ENCODE results near the gene CTAGE1. TPM values are rescaled to one million over a fixed set of nuclear protein-coding genes. Genes with fewer than 3 reads are reported as not detected.

CTAGE1 gene
- total RNA-seq, 4 donors from 2014 or later, result not detected

DNA sequence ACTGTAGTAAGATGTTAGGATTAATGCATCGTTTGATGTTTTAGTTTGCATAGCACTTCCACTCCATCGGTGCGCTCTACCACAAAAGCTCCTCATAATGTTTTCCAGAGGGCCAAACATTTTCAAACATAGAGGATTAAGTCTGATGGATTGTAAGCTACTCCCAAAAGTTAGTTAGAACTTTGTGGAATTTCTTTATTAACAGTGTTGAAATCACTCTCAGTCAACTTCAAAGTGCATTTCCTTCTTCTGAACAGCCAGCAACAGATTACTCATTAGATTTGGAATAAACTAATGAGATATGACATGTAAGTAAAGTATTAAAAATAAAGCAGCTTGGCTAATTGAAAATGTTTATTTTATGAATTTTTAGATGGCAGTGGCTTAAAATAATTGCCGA lies 30.1 kb upstream of the CTAGE1 start:
- DNase-seq, result no peak
- WGBS, 2 donors, result 38% methylated on average over 4 of the region's 4 CpGs
- TF ChIP-seq, protein P1, sequence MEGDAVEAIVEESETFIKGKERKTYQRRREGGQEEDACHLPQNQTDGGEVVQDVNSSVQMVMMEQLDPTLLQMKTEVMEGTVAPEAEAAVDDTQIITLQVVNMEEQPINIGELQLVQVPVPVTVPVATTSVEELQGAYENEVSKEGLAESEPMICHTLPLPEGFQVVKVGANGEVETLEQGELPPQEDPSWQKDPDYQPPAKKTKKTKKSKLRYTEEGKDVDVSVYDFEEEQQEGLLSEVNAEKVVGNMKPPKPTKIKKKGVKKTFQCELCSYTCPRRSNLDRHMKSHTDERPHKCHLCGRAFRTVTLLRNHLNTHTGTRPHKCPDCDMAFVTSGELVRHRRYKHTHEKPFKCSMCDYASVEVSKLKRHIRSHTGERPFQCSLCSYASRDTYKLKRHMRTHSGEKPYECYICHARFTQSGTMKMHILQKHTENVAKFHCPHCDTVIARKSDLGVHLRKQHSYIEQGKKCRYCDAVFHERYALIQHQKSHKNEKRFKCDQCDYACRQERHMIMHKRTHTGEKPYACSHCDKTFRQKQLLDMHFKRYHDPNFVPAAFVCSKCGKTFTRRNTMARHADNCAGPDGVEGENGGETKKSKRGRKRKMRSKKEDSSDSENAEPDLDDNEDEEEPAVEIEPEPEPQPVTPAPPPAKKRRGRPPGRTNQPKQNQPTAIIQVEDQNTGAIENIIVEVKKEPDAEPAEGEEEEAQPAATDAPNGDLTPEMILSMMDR (IDR thresholded peaks at IDR 0.05), result no peak
- TF ChIP-seq POLR2A (IDR thresholded peaks at IDR 0.05), result no peak
- H3K9me3 ChIP-seq, result peaks cover 0 to 18% (median 15%) of the 10 kb centered on the region in 3 donors
- intact Hi-C loops (cut with DNase I), result no loop called here
- no peaks in the 10 kb centered on the region for H3K36me3 ChIP-seq
- H3K27me3 ChIP-seq, result no peaks in the 10 kb centered on the region
- H3K27ac ChIP-seq, result no peak overlapping the region
- H3K4me1 ChIP-seq, result peaks cover 0 to 6% (median 0%) of the 10 kb centered on the region in 3 donors
- H3K4me3 ChIP-seq, result no peak overlapping the region

DNA sequence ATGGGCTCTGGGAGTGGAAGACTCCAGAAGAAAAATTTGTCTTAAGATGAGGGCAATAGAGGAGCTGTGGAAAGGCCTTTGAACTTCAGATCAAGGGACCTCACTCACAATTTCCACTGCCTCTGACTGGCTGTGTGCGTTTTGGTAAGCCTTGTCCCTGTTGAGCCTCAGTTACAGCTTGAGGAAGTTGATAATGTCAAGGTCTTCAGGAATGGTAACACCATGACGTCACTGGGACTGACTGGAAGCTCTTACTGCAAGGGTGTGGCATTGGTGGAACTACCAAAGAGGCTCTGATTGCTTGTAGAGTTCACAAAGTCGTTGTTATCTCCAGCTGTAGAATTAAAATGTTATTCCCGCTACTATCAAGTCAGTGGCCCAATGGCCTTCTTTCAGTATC lies 29.2 kb upstream of the CTAGE1 start:
- intact Hi-C loops (cut with DNase I), result no loop called here
- Histone ChIP-seq H3K9me3 (peaks cover 0 to 18% (median 15%) of the 10 kb centered on the region in 3 donors), H3K4me3 (no peak overlapping the region), H3K27ac (no peak overlapping the region), H3K36me3 (no peaks in the 10 kb centered on the region), H3K4me1 (peaks cover 0 to 6% (median 0%) of the 10 kb centered on the region in 3 donors), H3K27me3 (no peaks in the 10 kb centered on the region)
- 78 to 79% methylated on average over 4 of the region's 4 CpGs for WGBS, 2 donors
- TF ChIP-seq, protein P1 (IDR thresholded peaks at IDR 0.05), result no peak
- no peak for TF ChIP-seq POLR2A (IDR thresholded peaks at IDR 0.05)
- DNase-seq, result no peak

DNA sequence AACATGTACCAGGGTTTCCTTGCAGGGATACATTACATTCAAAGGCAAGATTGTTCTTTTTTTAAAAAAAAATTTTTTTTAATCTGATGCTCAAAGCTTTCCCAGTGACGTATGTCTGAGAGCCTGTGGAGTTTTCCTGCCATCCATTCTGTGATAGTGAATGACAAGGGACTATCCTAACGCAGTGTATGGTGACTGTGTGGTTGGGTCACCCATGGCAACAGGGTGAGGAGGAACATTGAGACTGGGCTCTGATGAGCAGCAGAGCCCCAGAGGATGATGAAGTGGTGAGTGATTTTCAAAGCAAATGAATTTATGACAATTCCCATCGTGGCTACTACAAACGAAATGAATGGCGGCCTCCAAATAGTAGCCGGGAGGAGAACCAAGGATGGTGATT lies 28.6 kb upstream of the CTAGE1 start:
- intact Hi-C loops (cut with DNase I), result no loop called here
- Histone ChIP-seq H3K4me1 (peaks cover 0 to 6% (median 0%) of the 10 kb centered on the region in 3 donors), H3K9me3 (peaks cover 0 to 18% (median 15%) of the 10 kb centered on the region in 3 donors), H3K4me3 (no peak overlapping the region), H3K36me3 (no peaks in the 10 kb centered on the region), H3K27ac (no peak overlapping the region), H3K27me3 (no peaks in the 10 kb centered on the region)
- DNase-seq, result no peak
- WGBS, 2 donors, result 80 to 83% methylated on average over 6 of the region's 6 CpGs
- TF ChIP-seq, protein P1 (IDR thresholded peaks at IDR 0.05), result no peak
- no peak for TF ChIP-seq POLR2A (IDR thresholded peaks at IDR 0.05)

DNA sequence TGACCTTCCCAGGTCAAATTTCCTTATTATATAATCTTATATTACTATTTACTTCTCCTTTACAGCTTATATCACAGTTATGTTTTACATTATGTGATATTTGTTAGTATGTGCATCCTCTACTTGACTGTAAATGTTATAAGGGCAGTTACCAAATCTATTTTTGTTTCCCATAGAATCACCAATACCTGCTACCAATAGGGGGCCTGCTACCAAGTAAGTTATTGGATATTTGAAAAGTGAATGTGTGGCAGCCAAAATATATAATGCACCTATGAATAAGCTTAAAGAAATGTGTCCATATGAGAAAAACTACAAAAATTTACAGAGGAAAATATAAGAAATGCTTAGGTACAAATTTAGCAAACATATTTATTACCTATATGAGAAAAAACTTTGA lies 23.9 kb upstream of the CTAGE1 start:
- Histone ChIP-seq H3K4me1 (no peaks in the 10 kb centered on the region), H3K27ac (no peak overlapping the region), H3K36me3 (no peaks in the 10 kb centered on the region), H3K9me3 (no peaks in the 10 kb centered on the region), H3K27me3 (no peaks in the 10 kb centered on the region), H3K4me3 (no peak overlapping the region)
- TF ChIP-seq, protein P1 (IDR thresholded peaks at IDR 0.05), result no peak
- no peak for TF ChIP-seq POLR2A (IDR thresholded peaks at IDR 0.05)
- DNase-seq, result no peak
- intact Hi-C loops (cut with DNase I), result no loop called here

DNA sequence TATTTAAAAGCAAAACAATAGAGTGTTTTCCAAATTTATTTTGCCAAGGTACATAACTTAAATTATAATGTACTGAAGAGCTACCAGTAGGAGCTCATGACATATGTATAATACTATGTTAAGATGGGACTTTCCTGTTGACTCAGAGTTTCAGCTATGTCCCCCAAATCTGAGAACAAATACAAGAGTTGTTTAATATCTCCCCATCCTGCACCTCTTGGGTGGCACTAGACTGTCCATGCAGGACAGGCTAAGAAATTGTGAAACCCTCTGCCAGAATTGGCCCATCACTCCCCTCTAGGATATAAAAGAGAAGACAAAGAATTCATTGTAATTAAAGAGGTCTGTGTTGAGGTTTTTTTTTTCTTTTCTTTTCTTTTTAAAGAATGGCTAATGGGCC lies 21.7 kb upstream of the CTAGE1 start:
- no peaks in the 10 kb centered on the region for H3K36me3 ChIP-seq
- H3K27ac ChIP-seq, result no peak overlapping the region
- intact Hi-C loops (cut with DNase I), result no loop called here
- no peak for TF ChIP-seq POLR2A (IDR thresholded peaks at IDR 0.05)
- H3K4me1 ChIP-seq, result peaks cover 0 to under 1% (median 0%) of the 10 kb centered on the region in 3 donors
- DNase-seq, result no peak
- H3K27me3 ChIP-seq, result no peaks in the 10 kb centered on the region
- no peaks in the 10 kb centered on the region for H3K9me3 ChIP-seq
- no peak overlapping the region for H3K4me3 ChIP-seq

DNA sequence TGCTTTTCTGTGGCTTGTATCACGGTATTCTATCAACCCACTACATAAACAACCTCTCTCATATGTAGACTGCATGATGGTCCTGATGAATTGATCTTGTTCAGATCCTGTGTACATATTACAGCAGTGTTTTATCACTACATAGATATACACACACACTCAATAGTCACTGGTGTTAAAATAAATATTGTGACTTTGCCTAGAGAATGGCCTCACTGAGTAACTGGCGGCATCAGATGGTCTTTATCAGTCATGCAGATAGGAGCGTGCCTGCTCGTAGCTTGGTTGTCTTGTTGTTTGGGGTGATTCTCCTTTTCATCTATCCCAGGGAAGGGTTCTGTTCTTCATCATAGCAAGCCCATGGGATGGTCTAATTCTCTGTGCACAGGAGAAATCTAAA lies 18.4 kb upstream of the CTAGE1 start:
- Histone ChIP-seq H3K27ac (no peak overlapping the region), H3K27me3 (no peaks in the 10 kb centered on the region), H3K36me3 (no peaks in the 10 kb centered on the region), H3K4me1 (peaks cover 0 to 21% (median 8%) of the 10 kb centered on the region in 3 donors), H3K9me3 (no peaks in the 10 kb centered on the region), H3K4me3 (no peak overlapping the region)
- intact Hi-C loops (cut with DNase I), result no loop called here
- TF ChIP-seq, protein P1 (IDR thresholded peaks at IDR 0.05), result no peak
- 86 to 96% methylated on average over 4 of the region's 4 CpGs for WGBS, 2 donors
- DNase-seq, result no peak

All from esophagus squamous epithelium (tissue), 5 donors.